HEK293 (cell line): ENCODE measurements around the gene SP4.

Experiments
- CTCF ChIA-PET: fragments of 350-600 bp; formaldehyde crosslinking; extraction: SDS; loops from one replicate; lab custom pipeline; 2021; ENCODE audit warnings: antibody characterized with exemption; lab: Yijun Ruan, JAX
- POLR2A ChIA-PET: fragments of 300-600 bp; formaldehyde crosslinking; extraction: SDS; loops from one replicate; lab custom pipeline; 2020; ENCODE audit warnings: antibody characterized with exemption, inconsistent platforms; lab: Yijun Ruan, JAX
- H3K27ac ChIP-seq: fragments of 200-500 bp; sonication (Bioruptor generic); 2 replicates; pipeline ENCODE4 v1.5.1; 2014; ENCODE audit warnings: low read depth, low read length, control low read depth, inconsistent platforms; ENCODE audit errors: extremely low read depth
- H3K36me3 ChIP-seq, 2 experiments: fragments of 200-500 bp in 1 of 2; sonication (Bioruptor generic) in 1 of 2; 1 replicate in 1 of 2; 2 replicates in 1 of 2; pipeline ENCODE4 v1.5.1; 2014 to 2017; ENCODE audit warnings: inconsistent platforms in 2 of 2, low read length in 2 of 2; ENCODE audit not compliant: control insufficient read depth in 2 of 2, insufficient read depth in 1 of 2
- H3K4me1 ChIP-seq: fragments of 200-500 bp; sonication (Bioruptor generic); 2 replicates; pipeline ENCODE4 v1.5.1; 2014; ENCODE audit warnings: mild to moderate bottlenecking, low read length, inconsistent platforms; ENCODE audit not compliant: control insufficient read depth, insufficient read depth
- H3K4me3 ChIP-seq: 2 replicates; pipeline ENCODE4 v1.5.1; 2011; ENCODE audit warnings: low read depth, mild to moderate bottlenecking, control low read depth, low read length, moderate library complexity
- H3K9me3 ChIP-seq: fragments of 200-500 bp; sonication (Bioruptor generic); 2 replicates; pipeline ENCODE4 v1.5.1; 2014; ENCODE audit warnings: low read depth, low read length, inconsistent platforms; ENCODE audit not compliant: control insufficient read depth, insufficient read depth
- HOXA7 ChIP-seq: sonication (generic); formaldehyde crosslinking; IDR thresholded peaks from 2 replicates; pipeline ENCODE4 v1.8.1; 2022; ENCODE audit warnings: missing genetic modification reagents, borderline replicate concordance
- KLF9 ChIP-seq: fragments of 450-650 bp; formaldehyde crosslinking; IDR thresholded peaks from 2 replicates; pipeline ENCODE4 v1.5.1; 2016; ENCODE audit warnings: missing biosample characterization, missing genetic modification characterization, low read depth
- OSR2 ChIP-seq: fragments of 450-650 bp; formaldehyde crosslinking; IDR thresholded peaks from 2 replicates; pipeline ENCODE4 v1.5.1; 2016; ENCODE audit warnings: missing biosample characterization, missing genetic modification characterization
- REPIN1 ChIP-seq: fragments of 450-650 bp; formaldehyde crosslinking; IDR thresholded peaks from 2 replicates; pipeline ENCODE4 v1.5.1; 2017; ENCODE audit warnings: missing biosample characterization, missing genetic modification characterization, low read depth
- ZNF10 ChIP-seq: fragments of 450-650 bp; formaldehyde crosslinking; IDR thresholded peaks from 2 replicates; pipeline ENCODE4 v1.5.1; 2017; ENCODE audit warnings: missing biosample characterization, missing genetic modification characterization
- ZNF2 ChIP-seq: fragments of 450-650 bp; formaldehyde crosslinking; IDR thresholded peaks from 2 replicates; pipeline ENCODE4 v1.5.1; 2016; ENCODE audit warnings: missing biosample characterization, missing genetic modification characterization
- ZNF266 ChIP-seq: fragments of 450-650 bp; formaldehyde crosslinking; IDR thresholded peaks from 2 replicates; pipeline ENCODE4 v1.5.1; 2016; ENCODE audit warnings: missing biosample characterization, missing genetic modification characterization, low read depth
- ZNF324 ChIP-seq: fragments of 450-650 bp; formaldehyde crosslinking; IDR thresholded peaks from 2 replicates; pipeline ENCODE4 v1.5.1; 2016; ENCODE audit warnings: missing biosample characterization, missing genetic modification characterization
- ZNF423 ChIP-seq: fragments of 450-650 bp; formaldehyde crosslinking; IDR thresholded peaks from 2 replicates; pipeline ENCODE4 v1.5.1; 2016; ENCODE audit warnings: missing biosample characterization, missing genetic modification characterization
- ZNF626 ChIP-seq: fragments of 450-650 bp; sonication (Bioruptor Pico); formaldehyde crosslinking; IDR thresholded peaks from 2 replicates; pipeline ENCODE4 v1.5.1; 2018; ENCODE audit warnings: missing biosample characterization, missing genetic modification characterization, inconsistent platforms
- ZNF677 ChIP-seq: fragments of 450-650 bp; IDR thresholded peaks from 2 replicates; pipeline ENCODE4 v1.5.0; 2018; ENCODE audit warnings: missing biosample characterization, mild to moderate bottlenecking, missing genetic modification characterization, moderate library complexity
- ZNF707 ChIP-seq: fragments of 450-650 bp; formaldehyde crosslinking; IDR thresholded peaks from 2 replicates; pipeline ENCODE4 v1.5.1; 2016; ENCODE audit warnings: missing biosample characterization, missing genetic modification characterization
- ZNF791 ChIP-seq: fragments of 450-650 bp; formaldehyde crosslinking; IDR thresholded peaks from 2 replicates; pipeline ENCODE4 v1.5.1; 2016; ENCODE audit warnings: missing biosample characterization, missing genetic modification characterization
- ZNF830 ChIP-seq: fragments of 450-650 bp; IDR thresholded peaks from 2 replicates; pipeline ENCODE4 v1.5.0; 2018; ENCODE audit warnings: missing biosample characterization, missing genetic modification characterization, low read depth, mild to moderate bottlenecking, moderate library complexity
- ZNF843 ChIP-seq: fragments of 450-650 bp; formaldehyde crosslinking; IDR thresholded peaks from 2 replicates; pipeline ENCODE4 v1.5.1; 2016; ENCODE audit warnings: missing biosample characterization, missing genetic modification characterization
- ZSCAN23 ChIP-seq: fragments of 450-650 bp; formaldehyde crosslinking; IDR thresholded peaks from 2 replicates; pipeline ENCODE4 v1.5.1; 2016; ENCODE audit warnings: missing biosample characterization, missing genetic modification characterization
- TF ChIP-seq, protein P1 (sequence below): fragments of 450-650 bp; formaldehyde crosslinking; IDR thresholded peaks from 2 replicates; pipeline ENCODE4 v1.5.1; 2016; ENCODE audit warnings: missing biosample characterization, missing genetic modification characterization
- TF ChIP-seq, protein P2 (sequence below): fragments of 450-650 bp; formaldehyde crosslinking; IDR thresholded peaks from 2 replicates; pipeline ENCODE4 v1.5.1; 2016; ENCODE audit warnings: missing biosample characterization, missing genetic modification characterization
- TF ChIP-seq, protein P3 (sequence below): fragments of 450-650 bp; formaldehyde crosslinking; IDR thresholded peaks from 2 replicates; pipeline ENCODE4 v1.5.1; 2016; ENCODE audit warnings: missing biosample characterization, missing genetic modification characterization, borderline replicate concordance
- TF ChIP-seq, protein P4 (sequence below): fragments of 450-650 bp; formaldehyde crosslinking; IDR thresholded peaks from 2 replicates; pipeline ENCODE4 v1.5.1; 2016; ENCODE audit warnings: missing biosample characterization, missing genetic modification characterization
- TF ChIP-seq, protein P5 (sequence below): fragments of 450-650 bp; formaldehyde crosslinking; IDR thresholded peaks from 2 replicates; pipeline ENCODE4 v1.5.1; 2016; ENCODE audit warnings: missing biosample characterization, missing genetic modification characterization
- TF ChIP-seq, protein P6 (sequence below): fragments of 450-650 bp; formaldehyde crosslinking; IDR thresholded peaks from 2 replicates; pipeline ENCODE4 v1.5.1; 2016; ENCODE audit warnings: missing biosample characterization, missing genetic modification characterization

SP4 gene

DNA sequence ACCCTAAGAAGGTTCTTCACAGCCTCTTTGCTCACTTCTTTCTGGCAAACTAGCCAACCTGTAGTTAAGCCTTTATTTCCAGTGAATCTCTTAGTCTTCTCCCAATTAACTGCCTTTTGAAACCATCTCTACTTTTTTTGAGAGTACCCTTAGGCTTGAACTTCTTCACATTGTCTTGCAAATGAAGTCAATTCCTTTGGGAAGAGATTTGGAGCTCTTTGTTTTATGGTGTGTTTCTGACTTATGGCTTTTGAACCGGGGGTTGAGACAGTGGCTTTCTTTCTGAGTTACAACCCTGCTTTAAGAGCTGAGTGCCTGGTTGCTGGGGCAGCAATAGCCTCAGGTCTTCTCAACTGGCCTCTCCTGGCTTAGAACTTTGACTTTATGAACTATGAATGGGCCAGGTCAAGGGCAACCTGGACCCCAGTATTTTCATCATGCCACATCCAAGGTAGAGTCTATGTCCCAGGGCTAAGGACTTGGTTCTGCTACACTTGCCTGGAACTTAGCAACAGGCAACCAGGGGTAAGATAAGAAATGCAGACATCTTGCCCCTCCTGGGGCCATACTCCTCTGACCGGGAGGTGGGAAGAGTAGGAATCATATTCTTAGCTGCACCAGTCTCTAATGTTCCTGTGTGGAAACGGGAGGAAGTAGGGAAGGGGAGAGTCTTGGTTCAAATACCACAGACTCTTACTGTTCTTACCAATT is 53.0 kb downstream of the SP4 start:
- POLR2A ChIA-PET, result no interaction called here
- H3K27ac ChIP-seq, result no peak overlapping the region
- H3K36me3 ChIP-seq, result peaks cover 0 to 5% of the 10 kb centered on the region in 2 experiments; a peak in 1 of 3 replicates
- H3K9me3 ChIP-seq, result no peaks in the 10 kb centered on the region
- no peak overlapping the region for H3K4me3 ChIP-seq
- CTCF ChIA-PET, result no interaction called here
- H3K4me1 ChIP-seq, result peaks cover 6% of the 10 kb centered on the region
- TF ChIP-seq ZNF677 (tag by site-specific recombination) (peak; percentile 78), ZNF423 (tag by site-specific recombination) (no peak)

DNA sequence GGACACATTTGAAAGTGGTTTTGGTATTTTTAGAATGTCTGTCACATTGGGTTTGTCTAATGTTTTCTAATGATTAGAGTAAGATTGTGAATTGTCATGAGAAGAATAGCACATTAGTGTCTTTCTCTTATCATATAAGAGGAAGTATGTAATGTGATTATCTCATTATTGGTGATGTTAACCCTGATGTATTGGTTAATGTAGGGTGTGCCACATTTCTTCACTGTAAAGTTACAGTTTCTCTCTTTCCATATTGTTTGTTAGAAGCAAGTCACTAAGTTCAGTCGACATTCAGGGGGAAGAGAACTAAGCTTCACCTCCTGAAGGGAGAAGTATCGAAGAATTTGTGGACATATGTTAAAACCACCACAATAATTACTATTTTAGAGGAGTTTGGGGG is 58.6 kb downstream of the SP4 start:
- Histone ChIP-seq H3K4me1 (no peaks in the 10 kb centered on the region), H3K9me3 (no peaks in the 10 kb centered on the region), H3K27ac (no peak overlapping the region), H3K4me3 (no peak overlapping the region), H3K36me3 (no peaks in the 10 kb centered on the region)
- TF ChIP-seq HOXA7 (no peak), ZSCAN23 (tag by site-specific recombination) (no peak), ZNF830 (no peak), ZNF266 (tag by site-specific recombination) (no peak), OSR2 (no peak), ZNF2 (tag by site-specific recombination) (no peak), ZNF791 (tag by site-specific recombination) (no peak), ZNF843 (no peak), ZNF10 (tag by site-specific recombination) (no peak), ZNF626 (no peak), REPIN1 (tag by site-specific recombination) (no peak), KLF9 (tag by site-specific recombination) (no peak), ZNF707 (tag by site-specific recombination) (no peak), ZNF324 (tag by site-specific recombination) (no peak)
- TF ChIP-seq, protein P1, sequence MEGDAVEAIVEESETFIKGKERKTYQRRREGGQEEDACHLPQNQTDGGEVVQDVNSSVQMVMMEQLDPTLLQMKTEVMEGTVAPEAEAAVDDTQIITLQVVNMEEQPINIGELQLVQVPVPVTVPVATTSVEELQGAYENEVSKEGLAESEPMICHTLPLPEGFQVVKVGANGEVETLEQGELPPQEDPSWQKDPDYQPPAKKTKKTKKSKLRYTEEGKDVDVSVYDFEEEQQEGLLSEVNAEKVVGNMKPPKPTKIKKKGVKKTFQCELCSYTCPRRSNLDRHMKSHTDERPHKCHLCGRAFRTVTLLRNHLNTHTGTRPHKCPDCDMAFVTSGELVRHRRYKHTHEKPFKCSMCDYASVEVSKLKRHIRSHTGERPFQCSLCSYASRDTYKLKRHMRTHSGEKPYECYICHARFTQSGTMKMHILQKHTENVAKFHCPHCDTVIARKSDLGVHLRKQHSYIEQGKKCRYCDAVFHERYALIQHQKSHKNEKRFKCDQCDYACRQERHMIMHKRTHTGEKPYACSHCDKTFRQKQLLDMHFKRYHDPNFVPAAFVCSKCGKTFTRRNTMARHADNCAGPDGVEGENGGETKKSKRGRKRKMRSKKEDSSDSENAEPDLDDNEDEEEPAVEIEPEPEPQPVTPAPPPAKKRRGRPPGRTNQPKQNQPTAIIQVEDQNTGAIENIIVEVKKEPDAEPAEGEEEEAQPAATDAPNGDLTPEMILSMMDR (tag by site-specific recombination), result no peak
- TF ChIP-seq, protein P2, sequence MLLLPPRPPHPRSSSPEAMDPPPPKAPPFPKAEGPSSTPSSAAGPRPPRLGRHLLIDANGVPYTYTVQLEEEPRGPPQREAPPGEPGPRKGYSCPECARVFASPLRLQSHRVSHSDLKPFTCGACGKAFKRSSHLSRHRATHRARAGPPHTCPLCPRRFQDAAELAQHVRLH, result no peak
- TF ChIP-seq, protein P3, sequence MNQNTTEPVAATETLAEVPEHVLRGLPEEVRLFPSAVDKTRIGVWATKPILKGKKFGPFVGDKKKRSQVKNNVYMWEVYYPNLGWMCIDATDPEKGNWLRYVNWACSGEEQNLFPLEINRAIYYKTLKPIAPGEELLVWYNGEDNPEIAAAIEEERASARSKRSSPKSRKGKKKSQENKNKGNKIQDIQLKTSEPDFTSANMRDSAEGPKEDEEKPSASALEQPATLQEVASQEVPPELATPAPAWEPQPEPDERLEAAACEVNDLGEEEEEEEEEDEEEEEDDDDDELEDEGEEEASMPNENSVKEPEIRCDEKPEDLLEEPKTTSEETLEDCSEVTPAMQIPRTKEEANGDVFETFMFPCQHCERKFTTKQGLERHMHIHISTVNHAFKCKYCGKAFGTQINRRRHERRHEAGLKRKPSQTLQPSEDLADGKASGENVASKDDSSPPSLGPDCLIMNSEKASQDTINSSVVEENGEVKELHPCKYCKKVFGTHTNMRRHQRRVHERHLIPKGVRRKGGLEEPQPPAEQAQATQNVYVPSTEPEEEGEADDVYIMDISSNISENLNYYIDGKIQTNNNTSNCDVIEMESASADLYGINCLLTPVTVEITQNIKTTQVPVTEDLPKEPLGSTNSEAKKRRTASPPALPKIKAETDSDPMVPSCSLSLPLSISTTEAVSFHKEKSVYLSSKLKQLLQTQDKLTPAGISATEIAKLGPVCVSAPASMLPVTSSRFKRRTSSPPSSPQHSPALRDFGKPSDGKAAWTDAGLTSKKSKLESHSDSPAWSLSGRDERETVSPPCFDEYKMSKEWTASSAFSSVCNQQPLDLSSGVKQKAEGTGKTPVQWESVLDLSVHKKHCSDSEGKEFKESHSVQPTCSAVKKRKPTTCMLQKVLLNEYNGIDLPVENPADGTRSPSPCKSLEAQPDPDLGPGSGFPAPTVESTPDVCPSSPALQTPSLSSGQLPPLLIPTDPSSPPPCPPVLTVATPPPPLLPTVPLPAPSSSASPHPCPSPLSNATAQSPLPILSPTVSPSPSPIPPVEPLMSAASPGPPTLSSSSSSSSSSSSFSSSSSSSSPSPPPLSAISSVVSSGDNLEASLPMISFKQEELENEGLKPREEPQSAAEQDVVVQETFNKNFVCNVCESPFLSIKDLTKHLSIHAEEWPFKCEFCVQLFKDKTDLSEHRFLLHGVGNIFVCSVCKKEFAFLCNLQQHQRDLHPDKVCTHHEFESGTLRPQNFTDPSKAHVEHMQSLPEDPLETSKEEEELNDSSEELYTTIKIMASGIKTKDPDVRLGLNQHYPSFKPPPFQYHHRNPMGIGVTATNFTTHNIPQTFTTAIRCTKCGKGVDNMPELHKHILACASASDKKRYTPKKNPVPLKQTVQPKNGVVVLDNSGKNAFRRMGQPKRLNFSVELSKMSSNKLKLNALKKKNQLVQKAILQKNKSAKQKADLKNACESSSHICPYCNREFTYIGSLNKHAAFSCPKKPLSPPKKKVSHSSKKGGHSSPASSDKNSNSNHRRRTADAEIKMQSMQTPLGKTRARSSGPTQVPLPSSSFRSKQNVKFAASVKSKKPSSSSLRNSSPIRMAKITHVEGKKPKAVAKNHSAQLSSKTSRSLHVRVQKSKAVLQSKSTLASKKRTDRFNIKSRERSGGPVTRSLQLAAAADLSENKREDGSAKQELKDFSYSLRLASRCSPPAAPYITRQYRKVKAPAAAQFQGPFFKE, result no peak
- TF ChIP-seq, protein P4, sequence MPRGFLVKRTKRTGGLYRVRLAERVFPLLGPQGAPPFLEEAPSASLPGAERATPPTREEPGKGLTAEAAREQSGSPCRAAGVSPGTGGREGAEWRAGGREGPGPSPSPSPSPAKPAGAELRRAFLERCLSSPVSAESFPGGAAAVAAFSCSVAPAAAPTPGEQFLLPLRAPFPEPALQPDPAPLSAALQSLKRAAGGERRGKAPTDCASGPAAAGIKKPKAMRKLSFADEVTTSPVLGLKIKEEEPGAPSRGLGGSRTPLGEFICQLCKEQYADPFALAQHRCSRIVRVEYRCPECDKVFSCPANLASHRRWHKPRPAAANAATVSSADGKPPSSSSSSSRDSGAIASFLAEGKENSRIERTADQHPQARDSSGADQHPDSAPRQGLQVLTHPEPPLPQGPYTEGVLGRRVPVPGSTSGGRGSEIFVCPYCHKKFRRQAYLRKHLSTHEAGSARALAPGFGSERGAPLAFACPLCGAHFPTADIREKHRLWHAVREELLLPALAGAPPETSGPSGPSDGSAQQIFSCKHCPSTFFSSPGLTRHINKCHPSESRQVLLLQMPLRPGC (tag by site-specific recombination), result no peak
- TF ChIP-seq, protein P5, sequence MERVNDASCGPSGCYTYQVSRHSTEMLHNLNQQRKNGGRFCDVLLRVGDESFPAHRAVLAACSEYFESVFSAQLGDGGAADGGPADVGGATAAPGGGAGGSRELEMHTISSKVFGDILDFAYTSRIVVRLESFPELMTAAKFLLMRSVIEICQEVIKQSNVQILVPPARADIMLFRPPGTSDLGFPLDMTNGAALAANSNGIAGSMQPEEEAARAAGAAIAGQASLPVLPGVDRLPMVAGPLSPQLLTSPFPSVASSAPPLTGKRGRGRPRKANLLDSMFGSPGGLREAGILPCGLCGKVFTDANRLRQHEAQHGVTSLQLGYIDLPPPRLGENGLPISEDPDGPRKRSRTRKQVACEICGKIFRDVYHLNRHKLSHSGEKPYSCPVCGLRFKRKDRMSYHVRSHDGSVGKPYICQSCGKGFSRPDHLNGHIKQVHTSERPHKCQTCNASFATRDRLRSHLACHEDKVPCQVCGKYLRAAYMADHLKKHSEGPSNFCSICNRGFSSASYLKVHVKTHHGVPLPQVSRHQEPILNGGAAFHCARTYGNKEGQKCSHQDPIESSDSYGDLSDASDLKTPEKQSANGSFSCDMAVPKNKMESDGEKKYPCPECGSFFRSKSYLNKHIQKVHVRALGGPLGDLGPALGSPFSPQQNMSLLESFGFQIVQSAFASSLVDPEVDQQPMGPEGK (tag by site-specific recombination), result no peak
- TF ChIP-seq, protein P6, sequence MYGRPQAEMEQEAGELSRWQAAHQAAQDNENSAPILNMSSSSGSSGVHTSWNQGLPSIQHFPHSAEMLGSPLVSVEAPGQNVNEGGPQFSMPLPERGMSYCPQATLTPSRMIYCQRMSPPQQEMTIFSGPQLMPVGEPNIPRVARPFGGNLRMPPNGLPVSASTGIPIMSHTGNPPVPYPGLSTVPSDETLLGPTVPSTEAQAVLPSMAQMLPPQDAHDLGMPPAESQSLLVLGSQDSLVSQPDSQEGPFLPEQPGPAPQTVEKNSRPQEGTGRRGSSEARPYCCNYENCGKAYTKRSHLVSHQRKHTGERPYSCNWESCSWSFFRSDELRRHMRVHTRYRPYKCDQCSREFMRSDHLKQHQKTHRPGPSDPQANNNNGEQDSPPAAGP, result no peak
- CTCF ChIA-PET, result no interaction called here
- POLR2A ChIA-PET, result no interaction called here
